Activated CD4-positive, alpha-beta T cell treated with anti-CD3 and anti-CD28 coated beads, Interleukin-2, Interleukin-6, amounts not matched to agents 100 ng/mL and 50 ng/mL, durations not matched to agents 16 hours and 8 hours (primary cell): Measurements from ENCODE around the gene SSU72.
"Not testable (repeated sequence)": the region's sequence is repeated elsewhere in the genome, so short reads cannot be mapped to it uniquely, and the experiment has no call there.

Experiments
- DNase-seq: peaks from one replicate; pipeline ENCODE4 v3.0.0-alpha.2; 2020

SSU72 gene

GRCh38 chr1:1494311-1494710 lies 80.4 kb downstream of the SSU72 start:
- not testable (repeated sequence) for DNase-seq
